GM21381 (cell line): ENCODE data around the gene TSSK6.

Experiments
- ATAC-seq: cut with Tn5 transposase; IDR thresholded peaks from one replicate; pipeline ENCODE4 v1.9.1; 2021; ENCODE audit warnings: mild to moderate bottlenecking, moderate library complexity; ENCODE audit not compliant: unreplicated experiment

The TSSK6 gene

DNA sequence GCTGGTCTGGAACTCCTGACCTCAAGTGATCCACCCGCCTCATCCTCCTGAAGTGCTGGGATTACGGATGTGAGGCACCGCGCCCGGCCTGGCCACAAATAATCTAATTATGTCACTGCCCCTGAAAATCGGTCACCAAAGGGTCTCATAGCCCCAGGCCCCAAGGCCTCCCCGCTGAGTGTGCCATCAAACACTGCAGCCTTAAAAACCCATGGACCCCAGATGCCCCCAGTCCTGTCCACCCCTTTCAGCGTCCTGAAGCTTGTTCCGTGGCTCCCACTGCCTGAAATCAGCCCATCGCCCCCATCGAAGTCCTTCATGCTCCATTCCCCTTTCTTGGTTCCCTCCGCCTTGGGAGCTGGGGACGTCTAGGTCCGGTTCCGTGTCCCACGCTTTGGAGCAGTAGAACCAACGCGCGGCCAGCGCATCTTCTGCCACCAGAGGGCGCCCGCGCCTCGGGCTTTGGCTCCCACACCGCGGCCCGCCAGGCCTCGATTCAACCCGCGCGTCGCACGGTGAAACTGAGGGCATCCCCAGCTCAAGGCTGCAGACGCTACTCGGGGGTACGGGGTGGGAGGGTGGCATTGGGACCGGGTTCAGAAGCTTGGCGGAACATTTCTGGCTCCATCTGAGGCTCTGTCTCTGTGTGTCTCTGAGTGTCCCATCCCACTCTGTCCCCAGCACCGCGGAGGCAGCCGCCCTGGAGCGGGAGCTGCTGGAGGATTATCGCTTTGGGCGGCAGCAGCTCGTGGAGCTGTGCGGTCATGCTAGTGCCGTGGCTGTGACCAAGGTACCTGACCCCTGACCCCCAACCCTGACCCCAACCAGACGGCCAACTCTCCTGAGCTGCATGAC, 16.8 kb upstream of the TSSK6 start:
- no peak for ATAC-seq

DNA sequence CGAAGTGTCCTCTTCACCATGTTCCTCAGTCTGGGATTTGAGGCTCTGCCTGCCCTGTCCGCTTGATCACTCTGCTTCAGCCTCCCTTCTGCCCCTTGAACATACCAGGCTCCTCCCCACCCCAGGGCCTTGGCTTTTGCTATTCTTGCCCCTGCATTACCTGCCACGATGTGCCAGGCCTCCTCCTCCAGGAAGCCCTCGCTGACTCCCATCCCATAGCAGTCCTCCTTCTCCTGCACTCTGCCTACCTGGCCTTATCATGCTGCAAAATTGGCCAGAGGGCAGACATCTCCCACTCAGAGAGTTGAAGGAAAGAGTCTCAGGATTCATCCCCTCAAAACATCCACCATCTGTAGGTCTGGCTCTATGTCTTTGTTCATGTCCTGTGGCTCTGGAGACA, 15.5 kb upstream of the TSSK6 start:
- ATAC-seq = no peak

DNA sequence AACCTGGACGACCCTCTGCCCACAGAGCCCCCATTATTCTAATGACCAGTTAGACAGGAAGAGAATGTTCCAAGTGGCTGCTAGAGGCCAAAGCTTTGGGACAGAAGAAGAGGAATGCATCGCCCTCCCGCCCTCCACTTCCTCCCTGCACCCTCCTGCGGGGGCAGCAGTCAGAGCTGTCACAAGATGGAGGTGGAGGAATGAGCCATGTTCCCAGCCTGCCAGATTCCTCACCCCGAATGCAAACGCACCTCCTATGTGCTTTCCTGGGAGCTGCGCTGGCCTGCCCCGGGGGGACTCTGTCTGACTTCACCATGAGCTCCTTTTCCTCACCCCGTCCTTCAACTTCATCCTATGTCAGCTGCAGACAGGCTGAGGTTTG, 15.1 kb upstream of the TSSK6 start:
- no peak for ATAC-seq

DNA sequence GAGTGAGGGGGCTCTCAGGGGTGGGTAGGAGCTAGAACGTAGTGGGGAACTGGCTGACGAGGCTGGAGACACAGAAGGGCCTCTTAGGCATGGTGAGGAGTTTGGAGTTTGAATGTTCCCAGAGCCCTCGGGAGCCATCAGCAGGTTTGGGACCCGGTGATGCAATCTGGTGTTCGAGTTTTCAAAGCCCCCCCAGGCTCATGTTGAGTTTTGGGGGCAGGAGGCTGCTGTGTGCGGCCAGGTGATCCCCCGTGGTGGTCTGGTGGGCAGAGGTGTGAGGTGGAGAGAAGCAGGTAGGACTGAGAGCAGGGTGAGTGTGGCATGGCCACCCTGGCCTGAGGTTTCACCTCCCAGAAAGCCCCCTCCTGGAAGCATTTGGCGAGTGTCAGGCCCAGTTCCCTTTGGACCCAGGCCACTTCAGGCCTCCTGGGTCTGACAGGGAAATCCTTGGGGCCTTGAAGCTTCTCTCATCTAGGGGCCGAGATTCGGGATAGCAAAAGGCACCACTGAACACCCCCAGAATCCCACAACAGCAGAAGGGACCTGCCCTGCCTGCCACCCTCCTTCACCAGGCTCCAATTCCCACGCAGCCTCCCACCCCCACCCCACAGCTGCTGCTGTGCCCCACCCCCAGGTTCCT, 14.6 kb upstream of the TSSK6 start:
- ATAC-seq = no peak

DNA sequence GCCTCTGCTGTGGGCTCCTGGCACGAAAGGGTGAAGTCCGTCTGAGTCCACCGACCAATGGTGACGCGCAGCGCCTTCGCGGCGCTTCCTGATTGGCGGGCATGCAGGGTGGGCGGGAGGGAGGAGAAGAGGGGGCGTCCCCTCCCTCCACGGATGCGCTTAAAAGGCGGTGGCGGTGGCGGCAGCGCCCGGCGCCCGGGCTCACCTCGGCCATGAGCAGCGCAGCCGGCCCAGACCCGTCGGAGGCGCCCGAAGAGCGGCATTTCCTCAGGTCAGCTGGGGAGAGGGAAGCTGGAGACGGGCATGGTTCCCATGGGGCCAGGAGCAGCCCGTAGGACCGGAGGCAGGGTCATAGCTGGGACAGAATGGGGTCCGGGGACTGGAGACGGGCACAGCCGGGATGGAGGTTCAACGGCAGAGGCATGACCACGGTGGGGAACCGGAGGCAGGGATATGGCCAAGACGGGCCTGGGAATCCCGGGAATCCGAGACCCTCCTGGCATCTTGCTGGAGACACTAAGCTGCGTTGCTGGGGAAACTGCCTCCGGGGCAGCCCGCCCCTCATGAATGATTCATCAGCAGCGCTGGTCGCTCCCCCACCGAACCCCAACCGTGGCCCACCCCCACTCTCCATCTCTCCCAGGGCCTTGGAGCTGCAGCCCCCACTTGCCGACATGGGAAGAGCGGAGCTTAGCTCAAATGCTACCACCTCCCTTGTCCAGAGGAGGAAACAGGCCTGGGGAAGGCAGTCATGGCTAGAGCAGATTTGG, 13.6 kb upstream of the TSSK6 start, which contains the start of gene YJEFN3:
Gene YJEFN3, plus strand, starts transcription at position 191 of the 770 bp plus-strand sequence. Its CDS starts 22 bp downstream, at position 213.
- ATAC-seq = no peak

DNA sequence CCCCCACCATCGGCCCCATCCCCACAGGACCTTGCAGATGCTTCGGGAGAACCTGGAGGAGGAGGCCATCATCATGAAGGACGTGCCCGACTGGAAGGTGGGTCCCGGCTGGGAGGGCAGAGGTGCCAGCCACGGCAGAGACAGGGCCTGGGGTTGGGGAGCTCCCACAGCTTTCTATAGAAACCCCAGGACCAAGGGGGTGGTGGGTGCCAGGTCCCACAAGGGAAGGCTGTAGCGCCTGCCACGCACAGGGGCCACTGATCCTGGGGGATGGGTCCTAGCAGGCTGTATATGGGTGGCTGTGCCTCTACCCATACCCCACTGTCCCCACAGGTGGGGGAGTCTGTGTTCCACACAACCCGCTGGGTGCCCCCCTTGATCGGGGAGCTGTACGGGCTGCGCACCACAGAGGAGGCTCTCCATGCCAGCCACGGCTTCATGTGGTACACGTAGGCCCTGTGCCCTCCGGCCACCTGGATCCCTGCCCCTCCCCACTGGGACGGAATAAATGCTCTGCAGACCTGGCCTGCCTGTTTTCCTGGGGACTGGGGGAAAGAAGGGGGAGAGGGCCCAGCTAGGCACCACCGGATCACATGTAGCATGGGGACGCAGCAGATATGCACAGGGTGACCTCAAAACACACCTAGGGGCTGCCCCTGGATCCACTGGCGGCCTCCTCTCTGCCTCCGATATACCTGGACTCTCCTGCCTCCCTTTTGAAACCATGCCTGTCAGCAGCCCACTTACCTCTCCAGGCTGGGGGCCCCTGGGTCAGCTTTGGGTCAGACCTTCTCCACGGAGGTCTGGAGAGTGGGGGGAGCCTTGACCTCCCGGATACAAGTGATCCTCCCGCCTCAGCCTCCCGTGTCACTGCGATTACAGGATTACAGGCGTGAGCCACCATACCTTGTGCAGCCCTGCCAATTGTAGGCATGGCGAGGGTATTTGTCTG, 12.6 kb upstream of the TSSK6 start:
- no peak for ATAC-seq

DNA sequence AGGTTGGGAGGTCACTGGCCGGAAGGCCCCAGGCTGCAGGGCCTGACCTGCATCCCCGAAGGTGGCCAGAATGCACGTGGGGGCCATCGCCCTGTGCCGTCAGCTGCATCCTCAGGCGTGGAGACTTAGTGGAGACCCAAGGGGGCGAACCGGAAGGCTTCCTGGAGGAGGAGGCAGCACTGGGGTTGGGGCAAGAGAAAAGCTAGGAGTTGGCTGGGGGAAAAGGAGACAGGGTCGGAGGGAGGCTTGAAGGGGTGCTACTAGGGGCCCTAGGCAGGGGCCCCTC, 12.0 kb upstream of the TSSK6 start:
- ATAC-seq = no peak

DNA sequence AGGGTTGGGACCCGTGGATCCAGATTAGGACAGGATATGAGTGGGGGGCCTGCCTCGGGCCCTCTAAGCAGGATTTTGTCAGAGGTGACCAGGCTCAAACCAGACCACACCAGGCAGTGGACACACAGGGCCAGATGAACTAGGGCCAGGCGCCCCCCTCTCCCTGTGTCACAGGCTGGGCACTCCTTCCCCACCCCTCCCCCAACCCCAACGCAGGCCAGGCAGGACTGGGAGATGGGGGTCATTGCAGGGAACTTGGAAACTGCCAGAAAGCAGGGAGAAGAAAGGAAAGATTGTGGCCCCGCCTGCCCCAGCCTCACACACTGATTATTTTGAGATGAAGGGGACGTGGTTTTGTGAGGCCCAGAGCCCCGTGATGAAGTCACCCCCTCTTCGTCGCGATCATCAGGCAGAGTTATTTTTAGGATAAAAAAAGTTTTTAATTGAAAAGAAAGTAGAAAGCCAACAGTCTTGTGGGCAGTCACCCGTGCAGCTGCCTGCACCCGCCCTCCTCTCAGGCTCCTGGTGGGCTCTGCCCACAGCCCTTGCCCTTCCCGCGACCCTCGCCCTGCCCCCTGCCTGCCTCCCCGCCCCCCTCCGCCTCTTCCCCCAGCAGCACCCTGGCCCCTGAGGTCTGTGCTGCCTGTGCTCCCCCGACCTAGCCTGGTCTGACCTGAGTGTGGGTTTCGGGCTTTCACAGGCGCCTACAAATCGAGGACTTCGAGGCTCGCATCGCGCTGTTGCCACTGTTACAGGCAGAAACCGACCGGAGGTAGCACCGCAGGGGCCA, 11.4 kb upstream of the TSSK6 start:
- ATAC-seq = no peak

DNA sequence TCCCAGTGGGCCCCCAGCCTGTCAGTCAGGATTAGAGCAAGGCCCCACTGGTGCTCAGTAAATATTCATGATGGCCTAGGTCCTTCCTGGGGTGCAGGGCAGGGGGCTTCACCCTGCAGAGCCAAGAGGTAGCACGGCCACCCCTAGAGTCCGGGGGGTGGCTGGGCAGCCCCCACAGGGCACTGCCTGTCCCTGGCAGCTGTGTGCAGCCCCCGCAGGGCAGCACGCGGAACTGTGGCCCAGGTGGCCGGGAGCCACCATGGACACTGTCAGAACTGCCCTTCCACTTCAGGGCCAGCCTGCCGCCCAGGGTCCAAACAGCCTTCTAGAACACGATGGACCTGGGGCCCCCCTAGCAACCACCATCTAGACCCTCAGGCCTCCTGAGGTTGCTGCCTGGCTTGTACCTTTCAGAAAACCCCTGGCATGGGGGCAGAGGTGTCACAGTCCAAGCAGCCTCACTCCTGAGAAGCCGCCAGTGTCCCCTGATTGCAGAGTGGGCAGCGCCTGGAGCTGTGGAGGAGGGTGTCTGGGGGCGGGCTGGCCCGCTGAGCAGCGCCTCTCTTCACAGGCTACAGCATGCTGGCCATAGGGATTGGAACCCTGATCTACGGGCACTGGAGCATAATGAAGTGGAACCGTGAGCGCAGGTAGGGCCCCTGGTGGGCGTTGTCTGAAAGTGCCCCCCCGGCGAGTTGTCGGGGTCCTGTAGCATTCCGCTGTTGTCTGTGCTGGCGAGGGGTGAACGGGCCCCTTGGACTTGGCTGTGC, 10.4 kb upstream of the TSSK6 start:
- no peak for ATAC-seq

DNA sequence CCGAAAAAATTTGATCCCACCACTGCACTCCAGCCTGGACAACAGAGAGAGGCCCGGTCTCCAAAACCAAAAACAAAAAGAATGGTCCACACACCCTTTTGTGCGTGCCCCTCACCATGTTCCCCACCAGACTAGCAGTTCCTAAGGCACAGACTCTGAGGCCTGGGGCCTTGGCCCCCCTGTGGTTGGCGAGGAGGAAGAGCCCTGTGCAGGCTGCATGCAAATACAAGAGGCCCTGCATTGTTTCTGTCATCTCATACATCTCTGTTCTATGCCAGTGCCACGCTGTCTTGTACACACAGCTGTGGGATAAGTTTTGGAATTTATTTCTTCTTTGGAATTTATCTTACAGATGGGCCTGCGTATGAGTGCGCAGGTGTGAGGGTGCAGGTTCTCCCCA, 8.7 kb upstream of the TSSK6 start:
- no peak for ATAC-seq

DNA sequence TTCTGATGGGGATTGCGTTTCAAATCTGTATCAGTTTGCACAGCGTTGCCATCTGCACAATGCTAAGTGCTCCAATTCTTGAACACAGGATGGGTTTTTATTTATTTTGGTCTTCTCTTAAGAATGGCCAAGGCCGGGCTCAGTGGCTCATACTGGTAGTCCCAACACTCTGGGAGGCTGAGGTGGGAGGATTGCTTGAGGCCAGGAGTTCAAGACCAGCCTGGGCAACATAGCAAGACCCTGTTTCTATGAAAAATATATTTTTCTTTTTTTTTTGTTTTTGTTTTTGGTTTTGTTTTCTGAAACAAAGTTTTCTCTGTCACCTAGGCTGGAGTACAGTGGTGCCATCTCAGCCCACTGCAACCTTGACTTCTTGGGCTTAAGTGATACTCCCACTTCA, 7.8 kb upstream of the TSSK6 start:
- ATAC-seq = no peak

DNA sequence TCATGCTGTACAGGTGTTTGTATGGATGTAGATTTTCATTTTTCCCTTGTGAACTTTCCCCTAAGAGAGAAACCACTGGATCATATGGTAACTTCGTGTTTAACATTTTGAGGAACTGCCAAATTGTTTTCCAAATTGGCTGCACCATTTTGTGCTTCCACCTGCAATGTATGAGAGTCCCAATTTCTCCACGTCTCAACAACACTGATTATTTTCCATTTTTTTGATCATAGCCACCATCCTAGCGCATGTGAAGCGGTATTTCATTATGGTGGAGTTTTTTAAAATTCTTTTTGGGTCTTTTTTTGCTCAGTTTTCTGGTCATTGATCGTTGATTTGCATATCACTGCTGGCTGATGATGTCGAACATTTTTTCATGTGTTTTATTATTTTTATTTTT, 5.6 kb upstream of the TSSK6 start:
- ATAC-seq = no peak

DNA sequence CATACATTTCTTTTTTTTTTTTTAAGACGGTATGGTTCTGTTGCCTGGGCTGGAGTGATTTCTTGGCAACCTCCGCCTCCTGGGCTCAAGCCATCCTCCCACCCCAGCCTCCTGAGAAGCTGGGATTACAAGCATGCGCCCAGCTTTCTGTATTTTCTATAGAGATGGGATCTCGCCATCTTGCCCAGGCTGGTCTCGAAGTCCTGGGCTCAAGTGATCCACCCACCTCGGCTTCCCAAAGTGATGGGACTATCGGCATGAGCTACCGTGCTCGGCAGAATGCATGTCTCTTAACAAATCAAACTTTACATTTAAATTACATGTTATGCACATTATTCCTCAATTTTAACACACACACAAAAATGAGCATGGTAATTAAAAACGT, 1.9 kb upstream of the TSSK6 start:
- no peak for ATAC-seq

DNA sequence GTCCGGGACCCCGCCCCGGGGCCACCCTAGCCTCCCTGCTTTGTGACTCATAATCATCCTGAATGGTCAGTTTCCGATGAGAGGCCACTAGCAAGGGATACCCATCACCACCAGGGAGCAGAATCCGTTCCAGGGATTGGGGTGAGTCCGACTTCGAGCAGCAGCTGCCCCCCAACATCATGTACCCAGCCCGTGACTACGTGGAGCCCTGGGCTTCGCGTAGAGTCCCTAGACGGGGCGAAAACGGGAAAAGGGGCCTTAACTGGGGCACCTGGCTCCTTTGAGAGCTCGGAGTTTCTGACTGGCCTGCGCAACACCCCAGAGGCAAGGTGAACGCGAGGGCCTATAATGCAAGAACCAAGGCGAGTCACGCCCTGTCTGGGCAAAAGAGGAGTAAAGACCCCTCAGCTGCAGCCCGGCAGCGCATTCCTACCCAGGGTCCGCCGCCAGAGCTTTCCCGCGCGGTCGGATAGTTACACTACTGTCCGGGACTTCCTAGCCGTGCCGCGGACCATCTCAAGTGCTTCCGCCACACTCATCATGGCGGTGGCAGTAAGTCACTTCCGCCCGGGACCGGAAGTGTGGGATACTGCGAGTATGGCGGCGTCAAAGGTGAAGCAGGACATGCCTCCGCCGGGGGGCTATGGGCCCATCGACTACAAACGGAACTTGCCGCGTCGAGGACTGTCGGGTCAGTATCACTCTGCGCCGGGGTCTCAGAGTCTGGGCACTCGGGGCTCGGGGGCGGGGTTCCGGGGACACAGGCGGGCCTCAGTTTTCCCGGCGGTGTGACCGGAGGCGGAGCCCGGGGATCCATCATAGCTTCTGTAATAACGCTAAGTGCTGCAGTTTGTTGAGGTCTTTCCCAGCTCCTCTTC, 533 bp upstream of the TSSK6 start, which contains the start of gene NDUFA13:
Gene NDUFA13, plus strand, starts transcription at position 584 of the 878 bp plus-strand sequence. Its CDS starts 14 bp downstream, at position 598.
- ATAC-seq = peak; percentile 89

DNA sequence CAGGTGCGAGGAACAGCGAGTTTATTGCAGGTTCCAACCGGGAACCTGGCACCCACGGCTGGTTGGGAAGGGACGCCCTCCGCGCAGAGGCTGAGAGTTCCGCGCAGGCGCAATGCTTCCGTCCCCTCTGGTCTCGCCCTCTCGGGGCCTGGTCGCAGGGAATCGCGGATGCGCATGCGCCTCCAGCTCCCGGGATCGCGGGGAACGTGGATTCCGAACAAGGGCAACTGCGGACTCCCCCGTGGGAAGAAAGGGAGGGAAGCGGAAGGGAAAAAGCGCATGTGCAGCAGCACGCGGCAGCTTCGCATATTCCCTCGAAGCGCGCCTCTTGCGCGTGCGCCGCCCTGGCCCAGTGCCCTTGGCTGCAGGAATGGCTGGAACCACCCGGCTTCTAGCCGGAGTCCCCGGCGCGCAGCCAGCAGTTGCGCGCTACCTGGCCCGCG, 1.1 kb downstream of the TSSK6 start:
- ATAC-seq = no peak

DNA sequence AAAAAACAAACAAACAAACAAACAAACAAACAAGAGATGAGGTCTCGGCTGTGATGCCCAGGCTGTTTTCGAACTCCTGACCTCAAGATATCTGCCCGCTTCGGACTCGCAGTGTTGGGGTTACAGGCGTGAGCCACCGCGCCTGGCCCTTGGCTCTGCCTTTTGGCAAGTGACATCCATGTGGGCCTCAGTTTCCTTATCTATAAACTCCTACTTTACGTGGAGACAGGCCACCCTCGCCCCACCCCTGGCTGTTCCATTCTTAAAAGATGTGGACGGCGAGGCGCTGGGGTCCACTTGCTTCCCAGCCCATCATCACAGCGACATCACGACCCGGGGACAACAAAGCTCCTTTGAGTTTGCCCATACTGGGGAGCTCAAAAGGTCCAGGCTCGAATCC, 1.7 kb downstream of the TSSK6 start:
- ATAC-seq = no peak

DNA sequence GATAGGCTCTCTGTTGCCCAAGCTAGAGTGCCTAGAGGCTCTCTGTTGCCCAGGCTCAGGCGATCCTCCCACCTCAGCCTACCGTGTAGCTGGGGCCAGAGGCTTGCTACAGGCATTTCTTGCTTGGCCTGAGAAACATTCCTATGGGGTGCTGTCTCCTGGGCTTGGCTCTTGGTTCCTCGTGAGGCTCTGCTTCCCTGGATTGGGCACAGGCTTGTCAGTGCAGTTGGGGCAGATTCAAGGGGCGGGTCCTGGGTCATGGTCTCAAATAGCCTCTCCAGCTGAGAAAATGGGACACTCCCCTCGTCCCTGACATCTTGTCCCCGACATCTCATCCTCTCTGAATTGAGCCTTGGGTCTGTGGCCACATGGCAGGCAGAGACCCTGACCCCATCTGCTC, 4.9 kb downstream of the TSSK6 start:
- ATAC-seq = no peak

DNA sequence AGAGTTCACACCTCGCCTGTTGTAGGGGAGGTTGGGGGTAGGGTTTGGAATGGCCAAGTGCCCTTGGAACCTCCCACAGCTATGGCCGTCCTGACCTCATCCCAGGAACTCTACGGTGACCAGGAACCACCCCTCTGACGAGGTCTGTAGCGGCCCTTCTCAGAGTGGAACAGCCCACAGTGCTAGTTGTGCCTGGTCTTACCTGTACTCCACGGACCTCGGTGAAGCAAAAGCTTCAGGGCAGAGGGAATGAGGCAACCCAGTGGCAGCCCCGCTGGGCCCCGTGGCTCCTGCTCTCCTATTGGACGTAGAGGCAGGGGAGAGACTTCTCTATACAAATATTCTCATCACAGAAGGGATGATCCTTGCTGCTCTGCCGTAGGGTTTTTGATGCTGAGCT, 7.1 kb downstream of the TSSK6 start:
- no peak for ATAC-seq
